Measurements from ENCODE around the gene VEGFC.

- no peak for TF ChIP-seq CTCF (IDR thresholded peaks at IDR 0.05)
- no peak for TF ChIP-seq EZH2 (IDR thresholded peaks at IDR 0.05; ENCODE audit: borderline replicate concordance, insufficient read depth, low read depth, low read length, poor library complexity, severe bottlenecking)
These were observed 83.9 kb downstream of the VEGFC start for GRCh38 chr4:176708771-176709311.

Data from B cell (primary cell).